Kidney (tissue), 14 donors: Measurements from ENCODE around the gene NCOA1. TPM values are rescaled to one million over a fixed set of nuclear protein-coding genes. Genes with fewer than 3 reads are reported as not detected.

Experiments
- DNase-seq, 5 donors: peaks; one replicate each; pipeline ENCODE4 v3.0.0-alpha.2; 2013 to 2020
- FAIRE-seq: peaks from 2 replicates; lab custom pipeline; 2012; peaks lifted over from hg19 to GRCh38; lab: Jason Lieb, UNC
- H3K27ac ChIP-seq, 2 donors: one replicate each; pipeline ENCODE4 v1.7.0; 2013; ENCODE audit warnings: low read depth in 2 of 2, low read length in 2 of 2, inconsistent platforms in 1 of 2
- H3K27me3 ChIP-seq: one replicate; pipeline ENCODE4 v1.7.1; 2013; ENCODE audit warnings: low read length, inconsistent platforms; ENCODE audit not compliant: control insufficient read depth, insufficient read depth
- H3K36me3 ChIP-seq, 3 donors: one replicate each; pipeline versions ENCODE4 v1.7.0 to v1.7.1; 2013; ENCODE audit warnings: low read length in 3 of 3, control low read depth in 1 of 3, inconsistent platforms in 1 of 3; ENCODE audit not compliant: insufficient read depth in 3 of 3, control insufficient read depth in 2 of 3
- H3K4me1 ChIP-seq, 3 donors: one replicate each; pipeline versions ENCODE4 v1.7.0 to v1.7.1; 2013; ENCODE audit warnings: low read length in 3 of 3, inconsistent platforms in 1 of 3, low read depth in 1 of 3; ENCODE audit not compliant: control insufficient read depth in 2 of 3, insufficient read depth in 2 of 3
- H3K4me3 ChIP-seq, 3 donors: one replicate each; pipeline versions ENCODE4 v1.7.0 to v1.8.1; 2013; ENCODE audit warnings: low read length in 3 of 3, control low read depth in 1 of 3, inconsistent platforms in 1 of 3
- H3K9ac ChIP-seq, 3 donors: one replicate each; pipeline versions ENCODE4 v1.7.0 to v1.7.1; 2013; ENCODE audit warnings: low read length in 3 of 3, control low read depth in 1 of 3, inconsistent platforms in 1 of 3
- H3K9me3 ChIP-seq, 3 donors: one replicate each; pipeline versions ENCODE4 v1.7.0 to v1.7.1; 2013; ENCODE audit warnings: low read length in 3 of 3, control low read depth in 1 of 3, inconsistent platforms in 1 of 3; ENCODE audit not compliant: control insufficient read depth in 2 of 3, insufficient read depth in 1 of 3
- intact Hi-C: fragments of 100-400 bp; cut with DNase I; formaldehyde crosslinking; loops from one replicate; pipeline ENCODE4 v1.11.1; 2022
- polyA plus RNA-seq: library from polyadenylated mRNA; stranded (reverse); fragments of 350-450 nt; fragmentation: Illumina TruSeq; extraction: RNeasy Lipid Tissue Mini Kit (QIAGEN cat#74804); gene quantifications from one replicate; pipeline ENCODE4 v1.2.3, GENCODE V29; 2014; ENCODE audit warnings: low read depth, low replicate concordance; ENCODE audit not compliant: insufficient read depth
- total RNA-seq: library from RNA; stranded (reverse); fragmentation: NEBNext Ultra II Directional; extraction: Animal tissue kit (Norgen Biotek cat#: 25700); gene quantifications from one replicate; pipeline ENCODE4 v1.2.1, GENCODE V29; 2021
- TF ChIP-seq, protein P1 (sequence below): IDR thresholded peaks from 3 replicates; pipeline ENCODE4 v1.5.1; 2012; ENCODE audit warnings: mild to moderate bottlenecking, moderate library complexity, borderline replicate concordance; ENCODE audit not compliant: insufficient read depth; ENCODE audit errors: extremely low read depth
- donor health status: control.
- donor health status: control.
- donor health status: control.
- donor health status: control.
- donor health status: control.
- donor health status: DM: yes; HTN: yes; CAD: no.
- donor health status: Normal renal cell carcinoma (clear cell type).

NCOA1 gene
- total and polyA plus RNA-seq, 2 donors from 2014 or later: 11.6 to 41.5 TPM

DNA sequence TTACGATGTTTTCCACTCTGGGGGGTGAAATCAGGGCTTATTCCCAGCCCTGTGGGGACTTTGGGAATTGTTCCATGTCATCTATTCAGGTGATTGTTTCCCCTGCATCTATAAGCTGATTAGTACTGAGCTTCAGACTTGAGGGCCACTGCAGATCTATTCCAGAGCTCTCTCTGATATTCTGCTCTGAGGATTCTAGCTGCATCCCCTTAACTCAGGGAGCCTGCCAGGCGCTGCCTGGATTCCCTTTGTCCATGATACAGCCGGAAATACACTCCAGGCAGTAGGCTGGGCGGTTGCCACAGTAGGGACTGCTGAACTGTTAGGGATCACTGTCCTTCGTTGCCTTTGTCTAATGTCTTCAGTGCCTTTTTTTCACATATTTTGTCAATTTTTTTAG, 270.8 kb downstream of the NCOA1 start:
- no peak overlapping the region for H3K4me3 ChIP-seq
- no peak for FAIRE-seq
- no peak for DNase-seq
- H3K27me3 ChIP-seq: no peaks in the 10 kb centered on the region
- TF ChIP-seq, protein P1, sequence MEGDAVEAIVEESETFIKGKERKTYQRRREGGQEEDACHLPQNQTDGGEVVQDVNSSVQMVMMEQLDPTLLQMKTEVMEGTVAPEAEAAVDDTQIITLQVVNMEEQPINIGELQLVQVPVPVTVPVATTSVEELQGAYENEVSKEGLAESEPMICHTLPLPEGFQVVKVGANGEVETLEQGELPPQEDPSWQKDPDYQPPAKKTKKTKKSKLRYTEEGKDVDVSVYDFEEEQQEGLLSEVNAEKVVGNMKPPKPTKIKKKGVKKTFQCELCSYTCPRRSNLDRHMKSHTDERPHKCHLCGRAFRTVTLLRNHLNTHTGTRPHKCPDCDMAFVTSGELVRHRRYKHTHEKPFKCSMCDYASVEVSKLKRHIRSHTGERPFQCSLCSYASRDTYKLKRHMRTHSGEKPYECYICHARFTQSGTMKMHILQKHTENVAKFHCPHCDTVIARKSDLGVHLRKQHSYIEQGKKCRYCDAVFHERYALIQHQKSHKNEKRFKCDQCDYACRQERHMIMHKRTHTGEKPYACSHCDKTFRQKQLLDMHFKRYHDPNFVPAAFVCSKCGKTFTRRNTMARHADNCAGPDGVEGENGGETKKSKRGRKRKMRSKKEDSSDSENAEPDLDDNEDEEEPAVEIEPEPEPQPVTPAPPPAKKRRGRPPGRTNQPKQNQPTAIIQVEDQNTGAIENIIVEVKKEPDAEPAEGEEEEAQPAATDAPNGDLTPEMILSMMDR: no peak
- intact Hi-C loops: no loop called here
- H3K4me1 ChIP-seq: no peaks in the 10 kb centered on the region
- no peak overlapping the region for H3K27ac ChIP-seq
- H3K9ac ChIP-seq: no peak overlapping the region
- no peaks in the 10 kb centered on the region for H3K9me3 ChIP-seq
- peaks cover 12 to 29% (median 20%) of the 10 kb centered on the region in 3 donors for H3K36me3 ChIP-seq

DNA sequence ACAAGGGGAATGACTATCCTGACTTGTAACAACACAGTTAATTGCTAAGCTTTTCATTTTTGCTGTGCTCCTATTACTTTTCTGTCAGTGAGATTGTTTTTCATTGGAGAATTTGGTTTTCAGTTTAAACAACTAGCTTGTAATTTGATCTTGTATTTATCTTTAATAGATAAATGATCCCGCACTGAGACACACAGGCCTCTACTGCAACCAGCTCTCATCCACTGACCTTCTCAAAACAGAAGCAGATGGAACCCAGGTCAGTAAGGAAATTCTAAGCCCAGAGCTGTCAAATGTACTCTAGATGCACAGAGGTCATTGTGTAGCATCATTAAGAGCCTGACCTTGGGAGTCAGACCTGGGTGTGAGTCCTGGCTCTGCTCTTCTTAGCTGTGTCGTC, 271.5 kb downstream of the NCOA1 start:
- FAIRE-seq (no peak), DNase-seq (no peak)
- Histone ChIP-seq H3K4me1 (no peaks in the 10 kb centered on the region), H3K4me3 (no peak overlapping the region), H3K27me3 (no peaks in the 10 kb centered on the region), H3K27ac (no peak overlapping the region), H3K9ac (no peak overlapping the region), H3K9me3 (no peaks in the 10 kb centered on the region), H3K36me3 (peaks cover 12 to 27% (median 20%) of the 10 kb centered on the region in 3 donors)
- intact Hi-C loops: no loop called here
- TF ChIP-seq, protein P1: no peak

DNA sequence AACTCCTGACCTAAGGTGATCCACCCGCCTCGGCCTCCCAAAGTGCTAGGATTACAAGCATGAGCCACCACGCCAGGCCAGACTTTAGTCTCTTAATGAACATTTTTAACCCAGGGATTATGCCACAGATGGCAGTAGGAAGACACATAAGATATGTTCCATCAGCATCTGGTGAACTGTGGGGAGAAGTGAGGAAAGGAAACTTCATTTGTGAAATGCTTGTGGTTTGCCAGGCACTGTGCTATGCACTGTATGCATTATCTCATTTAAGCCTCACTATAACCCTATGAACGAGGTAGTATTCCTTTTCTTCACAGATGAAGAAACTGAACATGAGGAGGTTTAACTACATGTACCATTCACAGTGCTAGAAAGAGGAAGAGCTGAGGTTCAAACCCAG, 272.8 kb downstream of the NCOA1 start:
- DNase-seq: no peak
- Histone ChIP-seq H3K4me1 (no peaks in the 10 kb centered on the region), H3K9me3 (no peaks in the 10 kb centered on the region), H3K4me3 (no peak overlapping the region), H3K9ac (no peak overlapping the region), H3K27ac (no peak overlapping the region), H3K36me3 (peaks cover 12 to 27% (median 14%) of the 10 kb centered on the region in 3 donors), H3K27me3 (no peaks in the 10 kb centered on the region)
- FAIRE-seq: no peak
- TF ChIP-seq, protein P1: no peak
- intact Hi-C loops: no loop called here

DNA sequence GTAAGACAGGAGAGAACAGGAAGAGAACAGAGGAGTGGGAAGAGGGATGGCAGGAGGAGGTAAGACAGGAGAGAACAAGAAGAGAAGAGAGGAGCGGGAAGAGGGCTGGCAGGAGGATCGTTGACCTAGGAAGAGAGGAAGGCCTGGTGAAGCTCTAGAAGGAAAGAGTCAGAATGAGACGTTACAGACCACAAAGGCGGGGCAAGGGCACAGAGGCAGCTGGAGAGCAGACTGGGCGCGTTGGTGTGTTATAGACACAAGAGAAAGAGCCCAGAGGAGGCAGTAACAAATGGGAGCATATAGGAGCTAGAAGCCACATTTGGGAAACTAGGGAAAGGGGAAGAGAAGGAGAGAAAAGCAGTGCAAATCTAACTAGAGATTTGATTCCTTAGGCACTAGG, 275.6 kb downstream of the NCOA1 start:
- Histone ChIP-seq H3K4me3 (no peak overlapping the region), H3K36me3 (peaks cover 16 to 31% (median 18%) of the 10 kb centered on the region in 3 donors), H3K27ac (no peak overlapping the region), H3K9ac (no peak overlapping the region), H3K4me1 (no peaks in the 10 kb centered on the region), H3K27me3 (no peaks in the 10 kb centered on the region), H3K9me3 (no peaks in the 10 kb centered on the region)
- DNase-seq (no peak), FAIRE-seq (no peak)
- TF ChIP-seq, protein P1: no peak
- intact Hi-C loops: no loop called here
